GM18951 (cell line): ENCODE results near the gene MYO18A.
"Not testable (repeated sequence)": the region's sequence is repeated elsewhere in the genome, so short reads cannot be mapped to it uniquely, and the experiment has no call there.

Experiments
- POLR2A ChIP-seq: IDR thresholded peaks from 4 replicates; pipeline ENCODE4 v1.6.1; 2011; ENCODE audit warnings: mild to moderate bottlenecking; ENCODE audit not compliant: insufficient read length, insufficient read depth; ENCODE audit errors: extremely low read depth
- in situ Hi-C: fragments of 300-500 bp; cut with MboI; formaldehyde crosslinking; loops from one replicate; pipeline ENCODE4 v1.12.0; 2022; ENCODE audit warnings: low sequenced_read_pairs, mixed read lengths, inconsistent platforms; ENCODE audit not compliant: unreplicated experiment

The MYO18A gene

GRCh38 chr17:29180034-29180787 is at the start of gene MYO18A:
TSS of gene MYO18A (minus strand) at chr17:29180398. CDS start at chr17:29166940, 13,458 bp downstream.
- in situ Hi-C loops: no loop called here
- TF ChIP-seq POLR2A: peak; percentile 45

- TF ChIP-seq POLR2A: no peak
- in situ Hi-C loops: no loop called here
Observed at GRCh38 chr17:29225396-29225795, 45.2 kb upstream of the MYO18A start.

- in situ Hi-C loops: not testable (repeated sequence)
Observed at GRCh38 chr17:29221338-29221737, 41.1 kb upstream of the MYO18A start.

- no peak for TF ChIP-seq POLR2A
- in situ Hi-C loops: no loop called here
Observed at GRCh38 chr17:29219378-29220047, 39.3 kb upstream of the MYO18A start.

- TF ChIP-seq POLR2A: no peak
- in situ Hi-C loops: no loop called here
Observed at GRCh38 chr17:29216856-29217255, 36.7 kb upstream of the MYO18A start.

- TF ChIP-seq POLR2A: no peak
- in situ Hi-C loops: no loop called here
Observed at GRCh38 chr17:29216181-29216580, 36.0 kb upstream of the MYO18A start.

- TF ChIP-seq POLR2A: no peak
- in situ Hi-C loops: no loop called here
Observed at GRCh38 chr17:29215717-29216116, 35.5 kb upstream of the MYO18A start.

GRCh38 chr17:29215174-29215573 is 35.0 kb upstream of the MYO18A start:
- no peak for TF ChIP-seq POLR2A
- in situ Hi-C loops: no loop called here

- in situ Hi-C loops: no loop called here
- TF ChIP-seq POLR2A: no peak
Observed at GRCh38 chr17:29214215-29215146, 34.3 kb upstream of the MYO18A start.

- in situ Hi-C loops: no loop called here
- no peak for TF ChIP-seq POLR2A
Observed at GRCh38 chr17:29212681-29213121, 32.5 kb upstream of the MYO18A start.

GRCh38 chr17:29212094-29212631 is 32.0 kb upstream of the MYO18A start:
- in situ Hi-C loops: no loop called here
- TF ChIP-seq POLR2A: no peak

GRCh38 chr17:29210879-29211278 is 30.7 kb upstream of the MYO18A start:
- no peak for TF ChIP-seq POLR2A

GRCh38 chr17:29209073-29209472 is 28.9 kb upstream of the MYO18A start:
- in situ Hi-C loops: no loop called here
- no peak for TF ChIP-seq POLR2A

More at GRCh38 chr17:29210879-29211278, 30.7 kb upstream of the MYO18A start:
- in situ Hi-C loops: no loop called here
